ENCODE measurements around the gene SEMA3D. TPM values are rescaled to one million over a fixed set of nuclear protein-coding genes. Genes with fewer than 3 reads are reported as not detected.
A peak's percentile ranks its signal among the peaks of the same experiment; 100 is the strongest.

The SEMA3D gene
- total RNA-seq, 1 experiment from 2014 or later: 23.3 TPM

GRCh38 chr7:84981055-84981976, 205.5 kb downstream of the SEMA3D start:
- no peak overlapping the region for H3K4me3 ChIP-seq (ENCODE audit: low read depth, low read length, poor library complexity, severe bottlenecking)
- CTCF ChIA-PET: interaction anchor here (1.0 kb wide), 1 partner anchor 50 kb away, joined by 4 read pairs; no protein-coding TSS in a partner anchor
- TF ChIP-seq EZH2 (IDR thresholded peaks at IDR 0.05; ENCODE audit: borderline replicate concordance, low read depth, low read length, poor library complexity, severe bottlenecking) (no peak), CTCF (conservative IDR thresholded peaks at IDR 0.05; ENCODE audit: low read depth, low read length) (no peak)
- peak overlapping the region; percentile 82 for H3K27ac ChIP-seq (ENCODE audit: low read depth, low read length, poor library complexity, severe bottlenecking)
- no peaks in the 10 kb centered on the region for H3K27me3 ChIP-seq (replicated peaks; ENCODE audit: insufficient read depth, low read depth, low read length, poor library complexity)
- DNase-seq (ENCODE audit: low spot score): peak; percentile 96
- peaks cover 17% of the 10 kb centered on the region for H3K4me1 ChIP-seq (ENCODE audit: insufficient read depth, low read length, poor library complexity, severe bottlenecking)
- H3K36me3 ChIP-seq (ENCODE audit: insufficient read depth, low read length, poor library complexity, severe bottlenecking): no peaks in the 10 kb centered on the region
- intact Hi-C loops (cut with micrococcal nuclease; ENCODE audit: unreplicated experiment): no loop called here
- H3K9me3 ChIP-seq (ENCODE audit: low read depth, low read length, poor library complexity, severe bottlenecking): no peaks in the 10 kb centered on the region
- POLR2A ChIA-PET (ENCODE audit: low non-redundant PET): no interaction called here
- BruUV-seq (replicated peaks): no TSS peak

- H3K27me3 ChIP-seq (replicated peaks; ENCODE audit: insufficient read depth, low read depth, low read length, poor library complexity): no peaks in the 10 kb centered on the region
- ChIA-PET POLR2A (ENCODE audit: low non-redundant PET) (no interaction called here), CTCF (no interaction called here)
- TF ChIP-seq EZH2 (IDR thresholded peaks at IDR 0.05; ENCODE audit: borderline replicate concordance, low read depth, low read length, poor library complexity, severe bottlenecking) (no peak), CTCF (conservative IDR thresholded peaks at IDR 0.05; ENCODE audit: low read depth, low read length) (no peak)
- H3K4me3 ChIP-seq (ENCODE audit: low read depth, low read length, poor library complexity, severe bottlenecking): no peak overlapping the region
- no peaks in the 10 kb centered on the region for H3K9me3 ChIP-seq (ENCODE audit: low read depth, low read length, poor library complexity, severe bottlenecking)
- BruUV-seq (replicated peaks): no TSS peak
- H3K27ac ChIP-seq (ENCODE audit: low read depth, low read length, poor library complexity, severe bottlenecking): no peak overlapping the region
- intact Hi-C loops (cut with micrococcal nuclease; ENCODE audit: unreplicated experiment): no loop called here
- peaks cover 13% of the 10 kb centered on the region for H3K4me1 ChIP-seq (ENCODE audit: insufficient read depth, low read length, poor library complexity, severe bottlenecking)
- H3K36me3 ChIP-seq (ENCODE audit: insufficient read depth, low read length, poor library complexity, severe bottlenecking): no peaks in the 10 kb centered on the region
- peak; percentile 24 for DNase-seq (ENCODE audit: low spot score)
Observed at GRCh38 chr7:84975586-84976185, 211.2 kb downstream of the SEMA3D start.

DNA sequence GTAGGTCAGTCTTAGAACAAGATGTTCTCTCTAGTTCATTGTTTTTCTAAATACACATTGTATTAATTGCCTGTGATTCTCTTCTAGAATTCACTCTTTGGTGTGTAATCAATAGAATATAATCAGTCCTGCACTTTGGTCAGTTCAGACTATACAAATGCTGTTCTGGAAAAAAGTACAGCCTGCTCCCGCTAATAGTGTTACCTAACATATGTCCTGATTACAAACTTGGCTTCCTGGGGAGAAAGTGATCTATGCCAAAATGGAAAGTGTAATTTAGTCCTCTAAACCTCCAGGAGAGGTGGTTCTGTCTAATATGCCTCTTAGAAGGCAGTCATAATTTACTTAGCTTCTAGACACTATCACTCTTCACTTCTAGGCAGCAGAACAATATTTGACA, 215.5 kb downstream of the SEMA3D start:
- BruUV-seq (replicated peaks): no TSS peak
- CTCF ChIA-PET: no interaction called here

More for the DNA sequence above, 215.5 kb downstream of the SEMA3D start:
- POLR2A ChIA-PET (ENCODE audit: low non-redundant PET): no interaction called here
- H3K4me1 ChIP-seq (ENCODE audit: insufficient read depth, low read length, poor library complexity, severe bottlenecking): peaks cover 7% of the 10 kb centered on the region
- H3K4me3 ChIP-seq (ENCODE audit: low read depth, low read length, poor library complexity, severe bottlenecking): no peak overlapping the region
- H3K9me3 ChIP-seq (ENCODE audit: low read depth, low read length, poor library complexity, severe bottlenecking): no peaks in the 10 kb centered on the region
- TF ChIP-seq EZH2 (IDR thresholded peaks at IDR 0.05; ENCODE audit: borderline replicate concordance, low read depth, low read length, poor library complexity, severe bottlenecking): no peak
- TF ChIP-seq CTCF (conservative IDR thresholded peaks at IDR 0.05; ENCODE audit: low read depth, low read length): no peak
- no peaks in the 10 kb centered on the region for H3K36me3 ChIP-seq (ENCODE audit: insufficient read depth, low read length, poor library complexity, severe bottlenecking)
- H3K27me3 ChIP-seq (replicated peaks; ENCODE audit: insufficient read depth, low read depth, low read length, poor library complexity): no peaks in the 10 kb centered on the region
- no peak for DNase-seq (ENCODE audit: low spot score)
- intact Hi-C loops (cut with micrococcal nuclease; ENCODE audit: unreplicated experiment): no loop called here
- H3K27ac ChIP-seq (ENCODE audit: low read depth, low read length, poor library complexity, severe bottlenecking): no peak overlapping the region

Data from A673 (cell line).